HT-29 (cell line): ENCODE results near the gene LCN10. TPM values are rescaled to one million over a fixed set of nuclear protein-coding genes. Genes with fewer than 3 reads are reported as not detected.
"Not testable (repeated sequence)": the region's sequence is repeated elsewhere in the genome, so short reads cannot be mapped to it uniquely, and the experiment has no call there.

ENCODE experiments used
- DNase-seq: peaks from one replicate; pipeline ENCODE4 v3.0.0-alpha.2; 2015; ENCODE audit warnings: low spot score
- total RNA-seq: library from RNA; depleted of rRNA; stranded (reverse); fragments of >200 nt; shearing (Covaris generic); gene quantifications from 2 replicates; pipeline ENCODE4 v1.2.3, GENCODE V29; 2014; rRNA removed

LCN10 gene
- not detected in 2 replicates for total RNA-seq

DNA sequence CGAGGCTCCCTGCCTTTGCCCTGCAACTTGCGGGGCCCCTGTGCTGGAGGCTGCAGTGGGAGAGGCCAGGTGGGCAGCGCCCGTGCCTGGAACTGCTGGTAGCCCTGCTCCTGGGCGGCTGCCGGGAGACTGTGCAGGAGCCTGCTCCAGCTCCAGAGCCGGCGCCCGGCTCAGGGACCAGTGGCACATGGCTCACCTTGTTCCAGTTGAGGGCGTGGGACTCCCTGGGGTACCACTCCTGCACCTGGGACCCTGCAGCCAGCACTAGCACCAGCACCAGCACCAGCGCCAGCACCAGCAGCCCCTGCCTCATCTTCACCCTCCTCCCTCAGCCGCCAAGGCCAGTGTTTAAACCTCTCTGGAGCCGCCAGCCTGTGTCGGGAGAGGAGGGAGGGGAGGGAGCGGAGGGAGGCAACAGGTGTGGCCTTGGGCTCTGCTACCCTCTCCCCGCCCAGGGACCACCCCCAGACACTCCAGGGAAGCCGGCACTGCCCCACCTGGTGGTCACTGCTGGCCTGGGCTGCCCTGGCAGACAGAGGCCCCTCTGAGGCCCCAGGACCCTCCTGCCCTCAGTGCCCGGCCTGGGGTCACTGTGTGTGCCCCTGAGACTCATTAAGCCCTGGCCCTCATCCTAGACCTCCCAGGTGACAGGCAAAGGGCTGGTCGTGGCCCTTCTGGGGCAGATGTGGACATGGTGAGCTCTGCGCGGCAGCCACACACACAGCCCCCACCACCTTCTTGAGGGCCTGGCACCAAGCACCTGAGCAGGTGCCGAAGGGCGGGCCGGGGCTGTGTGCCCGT lies at the start of gene LCN10:
LCN10 (minus strand) TSS at position 350 of the 801 bp plus-strand sequence; CDS start at position 313, 37 bp downstream.
- DNase-seq, result no peak

DNA sequence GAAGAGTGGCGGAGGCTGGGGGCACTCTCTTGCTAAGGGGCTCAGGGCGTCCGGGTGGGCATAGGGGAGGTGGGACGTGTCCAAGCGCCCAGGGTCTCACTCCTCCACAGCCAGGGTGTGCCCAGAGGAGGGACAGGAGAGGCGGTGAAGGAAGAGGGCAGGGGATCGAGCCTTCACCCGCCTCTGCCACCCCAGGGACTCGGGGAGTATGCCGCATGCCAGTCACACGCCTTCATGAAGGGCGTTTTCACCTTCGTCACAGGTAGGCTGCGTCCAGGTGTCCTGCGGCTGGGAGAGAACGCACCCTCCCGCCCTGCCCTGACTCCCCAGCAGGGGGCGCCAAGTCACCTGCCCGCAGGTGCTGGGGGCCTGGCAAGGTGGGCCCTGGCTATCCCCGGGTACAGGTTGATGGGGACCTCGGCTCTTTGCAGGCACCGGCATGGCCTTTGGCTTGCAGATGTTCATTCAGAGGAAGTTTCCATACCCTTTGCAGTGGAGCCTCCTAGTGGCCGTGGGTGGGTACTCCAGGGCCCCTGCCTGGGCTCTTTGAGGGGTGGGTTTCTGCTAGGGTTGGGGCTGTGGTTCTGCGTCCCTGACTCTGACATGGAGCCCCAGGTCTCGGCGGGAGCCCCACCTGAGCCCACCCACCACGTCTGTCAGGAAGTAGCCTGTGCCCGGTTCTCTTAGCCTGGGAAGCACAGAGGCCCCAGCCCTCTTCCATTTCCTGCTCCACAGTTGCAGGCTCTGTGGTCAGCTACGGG lies 49.0 kb upstream of the LCN10 start:
- DNase-seq, result peak; percentile 84

DNA sequence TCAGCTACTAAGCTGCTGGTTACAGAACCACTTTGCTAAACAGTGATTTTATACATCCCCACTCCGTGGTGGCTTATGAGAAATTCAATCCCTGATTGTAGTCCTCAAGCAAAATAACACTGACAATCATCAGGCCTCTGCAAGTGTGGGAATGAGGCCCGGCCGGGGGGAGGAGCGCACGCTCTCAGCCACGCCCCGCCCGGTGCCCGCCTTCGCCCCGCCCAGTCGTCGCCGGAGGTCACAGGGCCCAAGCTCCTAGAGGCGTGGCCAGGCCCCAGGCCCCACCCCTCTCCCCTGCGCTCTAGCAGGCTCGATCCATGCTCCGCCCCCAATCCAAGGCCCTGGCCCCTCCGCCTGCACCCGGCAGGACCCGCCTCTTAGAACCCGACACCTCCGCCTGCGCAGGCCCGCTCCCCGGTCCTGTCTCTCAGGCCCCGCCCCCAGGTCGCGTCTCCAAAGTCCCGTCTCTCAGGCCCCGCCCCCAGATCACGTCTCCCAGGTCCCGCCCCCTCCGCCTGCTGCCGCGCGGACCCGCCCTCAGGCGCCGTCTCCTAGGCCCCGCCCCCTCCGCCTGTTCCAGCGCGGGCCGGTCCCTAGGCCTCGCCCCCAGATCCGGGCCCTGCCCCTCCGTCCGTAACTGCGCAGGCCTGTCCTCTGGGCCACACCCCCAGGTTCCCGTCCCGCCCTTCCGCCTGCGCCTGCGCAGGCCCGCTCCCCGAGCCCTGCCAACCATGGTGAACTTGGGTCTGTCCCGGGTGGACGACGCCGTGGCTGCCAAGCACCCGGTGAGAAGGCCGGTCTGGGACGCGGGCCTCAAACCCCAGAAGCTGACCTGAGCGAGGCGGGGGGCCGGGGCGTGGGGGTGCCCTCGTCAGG lies 48.1 kb upstream of the LCN10 start, which contains the start of gene TMEM141:
TMEM141 (plus strand) TSS at position 705 of the 876 bp plus-strand sequence; CDS start at position 732, 27 bp downstream.
- peak; percentile 99 for DNase-seq

DNA sequence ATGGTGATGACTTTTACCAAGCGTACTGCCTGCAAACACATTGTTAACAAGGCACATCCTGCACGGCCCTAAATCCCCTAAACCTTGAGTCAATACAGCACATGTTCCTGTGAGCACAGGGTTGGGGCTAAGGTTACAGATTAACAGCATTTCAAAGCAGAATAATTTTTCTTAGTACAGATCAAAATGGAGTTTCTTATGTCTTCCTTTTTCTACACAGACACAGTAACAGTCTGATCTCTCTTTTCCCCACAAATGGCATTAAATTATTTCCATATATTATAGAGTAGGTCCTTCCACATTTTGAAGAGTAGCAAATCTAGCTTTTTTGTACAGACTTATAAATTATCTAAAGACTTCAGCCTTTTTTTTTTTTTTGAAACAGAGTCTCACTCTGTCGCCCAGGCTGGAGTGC lies 46.8 kb upstream of the LCN10 start:
- DNase-seq, result peak; percentile 79

DNA sequence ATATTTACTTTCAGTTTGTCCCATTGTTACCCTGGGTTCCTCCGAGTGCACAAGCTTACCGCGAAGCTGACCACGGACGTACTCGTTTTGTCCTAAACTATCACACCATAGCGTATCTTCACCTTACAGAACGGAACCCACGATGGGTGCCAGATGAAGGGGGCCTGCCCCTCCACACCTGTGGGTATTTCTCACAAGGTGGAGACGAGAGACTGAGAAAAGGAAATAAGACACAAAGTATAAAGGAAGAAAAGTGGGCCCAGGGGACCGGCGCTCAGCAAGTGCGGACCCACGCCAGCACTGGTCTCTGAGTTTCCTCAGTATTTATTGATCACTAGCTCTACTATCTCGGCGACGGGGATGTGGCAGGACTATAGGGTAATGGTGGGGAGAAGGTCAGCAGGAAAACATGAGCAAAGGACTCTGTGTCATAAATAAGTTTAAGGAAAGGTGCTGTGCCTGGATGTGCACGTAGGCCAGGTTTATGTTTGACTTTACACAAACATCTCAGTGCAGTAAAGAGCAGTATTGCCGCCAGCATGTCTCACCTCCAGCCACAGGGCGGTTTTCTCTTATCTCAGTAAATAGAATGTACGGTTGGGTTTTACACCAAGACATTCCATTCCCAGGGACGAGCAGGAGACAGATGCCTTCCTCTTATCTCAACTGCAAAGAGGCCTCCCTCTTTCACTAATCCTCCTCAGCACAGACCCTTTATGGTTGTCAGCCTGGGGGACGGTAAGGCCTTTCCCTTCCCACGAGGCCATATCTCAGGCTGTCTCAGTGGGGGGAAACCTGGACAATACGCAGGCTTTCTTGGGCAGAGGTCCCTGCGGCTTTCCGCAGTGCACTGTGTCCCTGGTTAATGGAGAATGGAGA lies 46.1 kb upstream of the LCN10 start:
- peak; percentile 60 for DNase-seq

DNA sequence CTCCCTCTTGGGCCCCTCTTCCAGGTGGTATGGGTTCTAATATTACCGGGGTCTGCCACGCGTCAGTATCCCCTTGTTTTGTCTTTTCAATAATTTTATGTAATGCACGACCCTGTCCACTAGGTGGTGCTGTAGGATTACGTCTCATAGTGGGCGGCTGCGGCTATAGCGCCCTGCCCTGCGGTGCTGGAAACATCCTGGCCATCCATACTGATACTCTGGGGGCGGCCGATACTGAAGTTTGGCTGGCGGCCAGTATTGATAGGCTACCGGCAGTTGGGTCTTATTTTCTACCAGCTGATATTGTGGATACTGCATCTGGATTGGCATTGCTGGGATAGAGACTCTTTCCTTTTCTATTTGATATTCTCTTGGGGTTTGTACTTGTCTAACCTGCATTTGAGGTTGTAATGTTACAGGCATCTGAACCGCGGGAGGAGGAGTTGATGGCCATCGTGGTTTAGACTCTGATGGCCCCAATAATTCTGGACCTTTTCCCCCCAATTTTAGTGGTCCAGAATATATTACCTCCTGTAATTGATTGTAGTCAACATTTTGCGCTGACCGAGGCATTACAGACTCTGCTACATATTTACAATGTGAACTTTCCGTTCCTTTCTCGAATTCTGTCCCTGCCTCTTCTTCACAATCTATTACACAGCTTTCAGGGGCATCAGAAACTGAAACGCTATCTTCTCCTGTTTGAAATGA lies 45.1 kb upstream of the LCN10 start:
- DNase-seq, result peak; percentile 91

DNA sequence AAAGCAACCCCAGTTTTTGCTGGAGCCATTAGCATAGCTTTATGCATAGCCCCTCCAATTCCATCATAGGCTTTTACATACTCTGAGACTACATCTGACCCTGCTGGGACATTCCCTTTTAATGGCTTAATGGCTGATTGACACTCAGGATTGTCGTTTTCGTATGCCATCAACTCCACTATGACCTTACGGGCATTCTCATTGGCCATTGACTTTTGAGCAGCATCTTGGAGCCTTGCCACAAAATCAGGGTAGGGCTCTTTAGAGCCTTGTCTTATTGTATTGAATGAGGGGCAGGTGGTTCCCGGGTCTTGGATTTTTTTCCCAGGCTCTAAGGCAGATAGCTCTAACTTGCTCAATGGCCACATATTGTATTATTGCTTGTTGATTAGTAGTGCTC lies 44.2 kb upstream of the LCN10 start:
- not testable (repeated sequence) for DNase-seq

DNA sequence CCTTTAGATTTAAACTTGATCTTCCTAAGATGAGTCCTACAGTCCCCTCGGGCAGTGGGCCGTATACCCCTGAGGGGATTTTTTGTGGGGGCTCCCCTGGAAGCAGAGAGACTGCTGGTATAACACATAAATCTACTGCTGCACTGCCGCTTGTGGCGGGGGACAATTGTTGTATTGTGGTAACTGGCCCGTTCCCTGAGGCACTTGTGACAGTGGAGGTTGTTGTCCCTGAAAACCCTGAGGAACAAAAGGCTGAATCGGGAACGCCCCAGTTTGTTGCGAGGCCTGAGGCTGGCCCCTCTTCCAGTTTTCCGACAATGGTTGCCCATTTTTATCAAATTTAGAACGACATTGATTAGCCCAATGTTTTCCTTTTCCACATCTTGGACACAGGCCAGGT lies 43.7 kb upstream of the LCN10 start:
- DNase-seq, result no peak

DNA sequence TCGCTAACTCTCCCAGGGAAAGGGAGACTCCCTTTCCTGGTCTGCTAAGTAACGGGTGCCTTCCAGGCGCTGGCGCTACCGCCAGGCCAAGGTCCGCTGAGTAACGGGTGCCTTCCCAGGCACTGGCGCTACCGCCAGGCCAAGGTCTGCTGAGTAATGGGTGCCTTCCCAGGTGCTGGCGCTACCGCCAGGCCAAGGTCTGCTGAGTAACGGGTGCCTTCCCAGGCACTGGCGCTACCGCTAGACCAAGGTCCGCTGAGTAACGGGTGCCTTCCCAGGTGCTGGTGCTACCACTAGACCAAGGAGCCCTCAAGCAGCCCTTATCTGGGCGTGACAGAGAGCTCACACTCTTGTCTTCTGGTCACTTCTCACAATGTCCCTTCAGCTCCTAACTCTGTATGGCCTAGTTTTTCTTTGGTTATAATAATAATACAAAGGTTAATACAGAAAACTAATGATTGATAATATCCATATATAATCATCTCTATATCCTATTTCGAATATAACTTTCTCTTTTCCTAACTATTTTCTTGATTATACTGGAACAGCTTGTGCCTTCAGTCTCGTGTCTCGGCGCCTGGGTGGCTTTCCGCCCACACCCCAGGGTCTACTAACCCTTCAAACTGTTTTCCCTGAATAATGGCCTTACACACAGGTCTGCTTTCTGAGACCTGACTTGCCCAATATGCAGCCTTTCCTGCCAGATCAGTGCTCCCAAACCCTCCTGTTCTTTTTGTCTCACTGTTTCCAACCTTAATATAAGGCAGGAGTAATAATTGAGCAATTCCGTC lies 43.0 kb upstream of the LCN10 start:
- not testable (repeated sequence) for DNase-seq

DNA sequence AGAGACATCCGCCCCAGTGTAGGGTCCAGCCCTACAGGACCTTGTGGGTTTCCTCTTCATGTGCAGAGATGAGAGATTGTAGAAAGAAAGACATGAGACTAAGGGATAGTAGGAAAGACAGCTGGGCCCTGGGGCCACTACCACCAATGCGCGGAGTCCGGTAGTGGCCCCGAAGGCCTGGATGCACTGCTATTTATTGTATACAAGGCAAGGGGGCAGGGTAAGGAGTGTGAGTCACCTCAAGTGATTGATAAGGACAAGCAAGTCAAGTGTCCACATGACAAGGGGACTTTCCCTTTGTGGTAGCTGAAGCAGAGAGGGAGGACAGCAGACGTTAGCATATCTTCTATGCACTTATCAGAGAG lies 42.2 kb upstream of the LCN10 start:
- no peak for DNase-seq

DNA sequence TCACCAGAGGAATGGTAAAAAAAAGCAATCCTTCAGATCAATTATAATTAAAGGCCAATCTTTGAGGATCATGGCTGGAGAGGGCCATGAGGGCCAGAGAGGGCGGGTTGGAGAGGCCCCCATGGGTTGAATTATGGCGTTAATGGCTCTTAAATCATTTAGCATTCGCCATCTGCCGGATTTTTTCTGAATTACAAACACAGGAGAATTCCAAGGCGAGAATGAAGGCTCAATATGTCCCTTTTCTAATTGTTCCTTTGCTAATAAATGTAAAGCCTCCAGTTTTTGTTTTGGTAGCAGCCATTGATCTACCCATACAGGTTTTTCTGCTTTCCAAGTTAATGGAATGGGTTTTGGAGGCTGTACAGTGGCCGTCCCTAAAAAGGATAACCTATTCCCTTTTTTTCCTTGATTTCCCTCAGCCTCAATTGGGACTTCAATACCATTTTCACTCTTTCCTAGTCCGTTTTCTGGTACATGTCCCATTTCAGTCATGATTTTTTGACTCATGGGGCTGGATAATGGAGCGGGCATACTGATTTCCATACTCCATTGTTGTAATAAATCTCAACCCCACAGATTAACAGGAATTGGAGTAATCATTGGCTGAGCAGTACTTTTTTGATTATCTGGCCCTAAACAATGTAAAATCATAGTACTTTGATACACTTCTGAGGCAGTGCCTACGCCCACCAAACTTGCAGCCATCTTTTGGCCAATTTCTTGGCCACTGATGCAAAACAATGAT lies 41.7 kb upstream of the LCN10 start:
- DNase-seq, result peak; percentile 69

DNA sequence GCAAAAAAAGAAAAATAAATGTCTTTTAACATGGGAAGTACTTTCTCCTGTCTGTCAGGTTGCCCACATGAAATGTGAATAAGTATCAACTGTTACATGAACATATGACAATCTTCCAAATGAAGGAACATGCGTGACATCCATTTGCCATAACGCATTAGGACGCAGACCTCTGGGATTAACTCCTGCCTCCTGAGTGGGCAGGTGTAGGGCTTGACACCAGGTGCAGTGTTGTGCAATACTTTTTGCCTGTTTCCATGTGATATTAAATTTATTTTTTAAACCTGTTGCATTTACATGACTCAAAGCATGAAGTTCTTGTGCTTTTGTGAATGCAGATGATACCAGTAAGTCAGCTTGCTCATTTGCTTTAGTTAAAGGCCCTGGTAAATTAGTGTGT lies 39.7 kb upstream of the LCN10 start:
- no peak for DNase-seq

DNA sequence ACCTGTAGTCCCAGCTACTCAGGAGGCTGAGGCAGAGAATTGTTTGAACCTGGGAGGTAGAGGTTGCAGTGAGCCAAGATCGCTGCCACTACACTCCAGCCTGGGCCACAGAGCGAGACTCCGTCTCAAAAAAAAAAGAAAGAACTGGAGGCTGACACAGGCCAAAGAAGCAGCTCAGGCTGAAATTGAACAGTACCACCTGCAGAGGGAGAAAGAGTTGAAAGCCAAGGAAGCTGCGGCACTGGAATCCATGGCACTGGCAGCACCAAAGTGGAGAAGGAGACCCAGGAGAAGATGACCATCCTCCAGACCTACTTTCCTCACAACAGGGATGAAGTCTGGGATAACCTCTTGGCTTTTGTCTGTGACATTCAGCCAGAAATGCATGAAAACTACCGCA lies 37.1 kb upstream of the LCN10 start:
- DNase-seq, result no peak

DNA sequence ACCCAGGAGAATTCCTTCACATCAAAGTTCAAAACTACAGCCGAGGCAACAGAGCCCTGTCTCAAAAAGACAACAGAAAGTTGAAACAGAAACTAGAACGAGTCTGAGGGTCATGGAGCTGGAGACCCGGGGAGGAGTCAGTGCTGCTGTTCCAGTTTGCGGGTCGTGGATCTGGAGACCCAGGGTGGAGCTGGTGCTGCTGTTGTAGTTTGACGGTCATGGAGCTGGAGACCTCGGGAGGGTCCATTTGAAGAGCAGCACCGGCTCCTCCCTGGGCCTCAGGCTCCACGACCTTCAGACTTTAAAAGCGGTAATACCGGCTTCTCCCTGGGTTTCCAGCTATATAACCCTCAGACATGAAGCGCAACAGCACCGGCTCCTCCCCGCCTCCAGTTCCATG lies 34.6 kb upstream of the LCN10 start:
- peak; percentile 80 for DNase-seq

DNA sequence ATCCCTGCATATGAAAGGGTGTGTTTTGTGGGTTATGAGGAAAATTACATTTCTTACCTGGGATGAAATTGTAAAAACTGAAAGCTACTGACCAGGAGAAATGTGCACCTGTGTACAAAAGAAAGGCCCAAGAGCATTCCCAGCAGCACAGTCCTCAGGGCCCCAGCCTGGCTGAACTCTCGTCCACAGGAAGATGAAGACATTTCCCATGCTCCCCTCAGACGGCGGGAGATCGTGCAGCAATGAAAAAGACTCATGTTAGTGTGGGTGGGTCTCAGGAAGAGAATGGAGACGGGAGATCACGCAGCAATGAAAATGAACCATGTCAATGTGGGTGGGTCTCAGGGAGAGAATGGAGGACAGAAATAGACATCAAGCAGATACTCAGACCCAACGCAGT lies 34.2 kb upstream of the LCN10 start:
- DNase-seq, result no peak

DNA sequence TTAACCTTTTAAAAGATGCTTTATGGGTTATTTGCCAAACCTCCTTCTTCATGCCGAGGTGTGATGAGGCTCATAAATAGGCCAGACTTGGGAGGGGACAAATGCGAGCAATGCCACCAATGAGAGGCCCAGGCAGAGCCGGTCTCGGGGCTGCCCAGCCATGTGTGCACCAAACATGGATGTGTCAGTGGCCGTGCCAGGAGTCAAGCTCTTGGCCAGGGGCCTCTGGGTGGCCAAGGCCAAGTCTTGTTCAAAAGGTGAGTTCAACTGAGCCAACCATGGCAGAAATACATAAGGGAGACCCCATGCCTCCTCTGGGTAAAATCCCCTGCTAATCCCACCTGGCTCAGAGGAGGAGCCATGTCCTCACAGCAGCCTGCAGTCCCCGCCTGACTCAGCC lies 32.5 kb upstream of the LCN10 start:
- DNase-seq, result no peak

DNA sequence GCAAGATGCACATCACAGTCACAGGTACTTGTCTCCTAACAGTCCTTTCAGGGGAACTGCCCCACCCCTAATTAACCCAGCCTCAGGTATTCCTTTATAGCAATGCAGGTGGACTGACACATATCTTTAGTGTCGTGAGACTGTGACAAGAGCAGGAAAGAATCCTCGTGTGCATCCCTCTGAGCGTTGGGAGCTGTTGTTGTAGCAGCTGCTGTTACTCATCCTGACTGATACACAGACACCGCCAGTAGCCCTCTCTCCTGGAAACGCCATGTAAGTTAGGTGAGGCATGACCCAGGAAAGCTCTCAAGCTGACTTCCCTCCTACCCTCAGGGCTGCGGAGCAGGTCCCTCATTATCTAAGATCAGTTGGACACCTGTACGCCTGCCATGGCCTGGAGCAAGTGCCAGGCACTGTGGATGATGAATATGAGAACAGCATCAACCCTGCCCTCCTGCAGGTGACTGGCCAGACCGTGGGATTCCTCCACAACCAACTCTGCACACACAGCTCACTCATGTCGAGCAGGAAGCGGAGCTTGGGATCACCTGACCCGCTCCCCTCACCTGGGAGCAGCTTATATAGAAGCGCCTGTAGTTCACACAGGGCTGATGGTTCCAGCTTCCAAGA lies 31.8 kb upstream of the LCN10 start:
- DNase-seq, result no peak
